Cardiac fibroblast (primary cell): ENCODE data around the gene TAF3.

Experiments
- DNase-seq, 2 donors: peaks; one replicate each; pipeline versions ENCODE4 v3.0.0 to v3.0.0-alpha.2; 2010; ENCODE audit warnings: low read depth in 2 of 2
- H3K4me3 ChIP-seq, 2 donors: replicated peaks in 1 of 2; 1 replicate in 1 of 2; 2 replicates in 1 of 2; pipeline ENCODE4 v1.5.1; 2011; ENCODE audit warnings: low read depth in 2 of 2, low read length in 2 of 2, mild to moderate bottlenecking in 2 of 2, moderate library complexity in 1 of 2
- TF ChIP-seq, protein P1 (sequence below): IDR thresholded peaks from one replicate; pipeline ENCODE4 v1.5.1; 2011; ENCODE audit warnings: low read depth, mild to moderate bottlenecking, low read length, inconsistent platforms

TAF3 gene

DNA sequence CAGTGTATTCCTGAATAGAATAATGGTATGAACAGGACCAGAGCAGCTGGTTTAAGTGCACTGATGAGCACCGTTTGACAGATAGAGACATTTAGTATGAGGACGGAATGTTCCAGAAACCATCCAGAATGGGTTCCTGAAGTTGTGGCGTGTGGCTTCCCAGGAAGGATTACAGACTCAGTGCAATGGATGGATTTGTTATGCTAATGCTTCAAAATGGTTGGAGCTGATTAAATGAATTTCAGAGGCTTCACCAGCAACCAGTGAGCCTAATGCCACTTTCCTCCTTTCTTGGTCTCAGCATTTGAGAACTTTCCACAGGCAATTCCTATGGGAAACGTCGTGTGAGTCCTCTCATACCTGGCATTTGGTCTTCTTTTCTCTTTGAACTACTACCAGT lies 246.1 kb downstream of the TAF3 start:
- DNase-seq, result no peak
- TF ChIP-seq, protein P1, sequence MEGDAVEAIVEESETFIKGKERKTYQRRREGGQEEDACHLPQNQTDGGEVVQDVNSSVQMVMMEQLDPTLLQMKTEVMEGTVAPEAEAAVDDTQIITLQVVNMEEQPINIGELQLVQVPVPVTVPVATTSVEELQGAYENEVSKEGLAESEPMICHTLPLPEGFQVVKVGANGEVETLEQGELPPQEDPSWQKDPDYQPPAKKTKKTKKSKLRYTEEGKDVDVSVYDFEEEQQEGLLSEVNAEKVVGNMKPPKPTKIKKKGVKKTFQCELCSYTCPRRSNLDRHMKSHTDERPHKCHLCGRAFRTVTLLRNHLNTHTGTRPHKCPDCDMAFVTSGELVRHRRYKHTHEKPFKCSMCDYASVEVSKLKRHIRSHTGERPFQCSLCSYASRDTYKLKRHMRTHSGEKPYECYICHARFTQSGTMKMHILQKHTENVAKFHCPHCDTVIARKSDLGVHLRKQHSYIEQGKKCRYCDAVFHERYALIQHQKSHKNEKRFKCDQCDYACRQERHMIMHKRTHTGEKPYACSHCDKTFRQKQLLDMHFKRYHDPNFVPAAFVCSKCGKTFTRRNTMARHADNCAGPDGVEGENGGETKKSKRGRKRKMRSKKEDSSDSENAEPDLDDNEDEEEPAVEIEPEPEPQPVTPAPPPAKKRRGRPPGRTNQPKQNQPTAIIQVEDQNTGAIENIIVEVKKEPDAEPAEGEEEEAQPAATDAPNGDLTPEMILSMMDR, result no peak
- H3K4me3 ChIP-seq, result no peak overlapping the region

DNA sequence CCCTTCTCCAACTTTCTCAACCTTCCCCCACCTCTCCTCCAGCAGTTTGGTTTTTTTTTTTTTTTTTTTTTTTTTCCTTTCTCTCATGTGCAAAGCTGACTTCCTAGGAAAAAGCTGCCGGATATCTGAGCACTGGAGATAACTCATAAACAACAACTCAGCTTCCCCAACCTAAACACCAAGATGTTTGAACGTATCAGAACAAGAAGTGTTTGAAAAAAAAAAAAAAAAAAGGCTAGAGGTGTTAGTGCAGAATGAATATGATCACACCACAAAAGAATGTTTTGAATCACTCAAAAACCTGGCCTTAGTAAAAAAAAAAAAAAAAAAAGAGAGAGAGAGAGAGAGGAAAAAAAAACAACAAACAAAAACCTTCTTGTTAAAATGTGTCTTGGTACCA lies 247.3 kb downstream of the TAF3 start:
- no peak overlapping the region for H3K4me3 ChIP-seq
- TF ChIP-seq, protein P1, result no peak
- DNase-seq, result peak in 1 of 2 donors; percentile 45

DNA sequence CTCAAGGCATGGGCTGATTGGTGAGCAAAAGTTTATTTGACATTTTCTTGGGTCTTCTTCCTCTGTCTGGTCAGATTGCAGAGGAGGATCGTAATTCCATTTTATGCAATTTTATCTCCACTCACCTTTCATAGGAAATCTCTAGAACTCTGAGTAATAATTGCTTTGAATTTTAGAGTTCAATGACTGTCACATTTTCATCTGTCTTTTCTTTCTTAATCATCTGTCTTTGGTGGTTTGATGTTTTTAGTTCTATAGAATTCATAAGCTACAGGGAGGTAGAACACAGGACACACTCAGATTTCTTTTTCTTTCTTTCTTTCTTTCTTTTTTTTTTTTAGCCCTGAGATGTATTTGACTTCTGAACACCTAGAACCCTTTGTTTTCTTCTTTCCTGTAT lies 247.8 kb downstream of the TAF3 start:
- DNase-seq, result no peak
- no peak overlapping the region for H3K4me3 ChIP-seq
- TF ChIP-seq, protein P1, result no peak
